Caki2 (cell line): Measurements from ENCODE around the gene MC1R. TPM values are rescaled to one million over a fixed set of nuclear protein-coding genes. Genes with fewer than 3 reads are reported as not detected.
A peak's percentile ranks its signal among the peaks of the same experiment; 100 is the strongest.

Experiments used
- DNase-seq: peaks from one replicate; pipeline ENCODE4 v3.0.0-alpha.2; 2015; ENCODE audit warnings: low read depth
- in situ Hi-C: cut with HindIII; loops from 2 replicates; pipeline ENCODE4 v1.10.0; 2016; ENCODE audit warnings: low sequenced_read_pairs, low pct_unique_long_range_greater_than_20kb, mixed read lengths
- total RNA-seq: library from RNA; depleted of rRNA; stranded (reverse); fragments of >200 nt; shearing (Covaris generic); gene quantifications from 2 replicates; pipeline ENCODE4 v1.2.3, GENCODE V29; 2014; ENCODE audit warnings: low replicate concordance

MC1R gene
- total RNA-seq, 1 experiment from 2014 or later = 12.3 TPM

DNA sequence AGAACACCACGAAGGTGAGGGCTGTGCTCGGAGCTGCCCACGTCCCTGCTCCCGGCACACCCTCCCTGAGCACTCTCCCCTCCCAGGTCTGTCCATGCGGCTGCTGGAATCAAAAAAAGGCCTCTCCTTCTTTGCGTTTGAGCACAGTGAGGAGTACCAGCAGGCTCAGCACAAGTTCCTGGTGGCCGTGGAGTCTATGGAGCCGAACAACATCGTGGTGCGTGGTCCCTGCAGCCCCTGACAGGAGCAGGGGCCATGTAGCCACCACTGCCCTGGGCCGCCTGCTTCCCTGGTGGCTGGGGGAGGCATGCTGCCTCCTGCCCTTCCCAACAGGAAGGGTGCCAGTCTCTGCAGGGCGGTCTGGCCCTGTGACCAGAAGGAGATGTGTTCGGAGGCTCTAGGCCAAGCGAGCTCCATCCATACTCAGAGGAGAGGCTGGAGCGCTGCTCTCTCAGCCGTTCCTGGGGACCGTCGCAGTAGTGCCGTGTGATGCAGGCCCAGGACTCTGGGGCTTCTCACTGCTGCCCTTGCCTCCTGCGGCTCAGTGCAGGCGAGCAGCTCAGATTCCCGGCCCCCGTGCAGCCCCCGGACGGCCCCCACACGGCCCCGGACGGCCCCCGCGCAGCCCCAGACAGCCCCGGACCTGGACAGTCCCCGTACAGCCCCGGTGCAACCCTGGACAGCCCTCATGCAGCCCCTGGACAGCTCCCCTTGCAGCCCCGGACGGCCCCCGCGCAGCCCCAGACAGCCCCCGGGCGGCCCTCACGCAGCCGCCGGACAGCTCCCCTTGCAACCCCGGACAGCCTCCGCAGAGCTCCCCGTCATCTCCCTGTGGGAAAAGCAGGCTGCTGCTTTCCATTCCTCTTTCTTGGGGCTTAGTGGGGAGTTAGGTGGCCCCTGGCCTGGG, 24.8 kb upstream of the MC1R start:
- DNase-seq = no peak
- in situ Hi-C loops = no loop called here

GRCh38 chr16:89895482-89896250, 23.0 kb upstream of the MC1R start:
- in situ Hi-C loops = no loop called here
- DNase-seq = no peak

GRCh38 chr16:89897204-89897603, 21.5 kb upstream of the MC1R start:
- in situ Hi-C loops = no loop called here
- DNase-seq = no peak

GRCh38 chr16:89898201-89898967, 20.3 kb upstream of the MC1R start:
- DNase-seq = no peak
- in situ Hi-C loops = no loop called here

- DNase-seq = no peak
- in situ Hi-C loops = no loop called here
These were observed 18.7 kb upstream of the MC1R start for GRCh38 chr16:89899879-89900481.

GRCh38 chr16:89900885-89901284, 17.8 kb upstream of the MC1R start:
- no peak for DNase-seq
- in situ Hi-C loops = no loop called here

DNA sequence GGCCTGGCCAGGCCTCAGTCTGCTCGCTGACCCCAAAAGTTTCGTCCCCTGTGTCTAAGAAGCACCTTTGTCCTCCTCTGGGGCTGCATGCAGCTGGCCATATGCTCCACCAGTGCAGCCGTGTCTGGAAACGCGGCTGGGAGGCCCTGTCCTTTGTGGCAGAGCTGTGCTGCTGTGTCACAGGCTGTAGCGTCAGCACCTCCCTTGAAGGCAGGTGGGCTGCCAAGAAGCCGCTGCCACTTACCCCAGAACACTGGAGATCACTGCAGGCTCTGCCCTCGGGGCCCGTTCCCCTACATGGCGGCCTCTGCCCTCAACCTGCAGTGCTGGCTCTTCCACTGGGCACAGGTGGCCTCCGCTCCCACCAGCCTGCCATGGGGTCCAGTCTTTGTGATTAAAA, 15.7 kb upstream of the MC1R start:
- DNase-seq = no peak
- in situ Hi-C loops = no loop called here

DNA sequence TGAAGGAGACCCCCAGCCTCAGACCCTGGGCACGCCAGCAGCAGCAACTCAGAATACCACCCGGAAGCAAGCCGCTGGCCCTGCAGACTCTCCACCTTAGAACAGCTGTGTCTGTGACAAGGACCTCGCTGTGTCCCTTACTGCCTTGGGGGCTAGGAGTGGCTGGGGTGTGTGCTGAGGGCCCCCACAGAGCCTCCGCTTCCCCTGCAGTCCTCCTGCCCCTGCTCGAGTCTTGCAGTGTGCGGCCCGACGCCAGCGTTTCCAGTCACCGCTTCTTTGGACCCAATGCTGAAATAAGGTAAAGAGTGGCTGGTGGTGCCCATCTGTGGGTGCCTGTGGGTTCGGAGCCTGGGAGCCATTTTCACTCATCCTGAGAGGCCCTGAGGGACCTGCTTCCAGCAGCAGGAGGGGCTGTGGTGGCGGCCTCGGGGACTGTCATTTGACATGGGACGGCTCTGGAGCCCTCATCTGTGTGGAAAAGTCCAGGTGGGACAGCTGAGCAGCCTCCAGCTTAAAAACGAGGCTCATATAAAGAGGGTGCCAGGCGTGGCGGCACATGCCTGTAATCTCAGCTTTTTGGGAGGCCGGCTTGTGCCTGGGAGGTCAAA, 14.7 kb upstream of the MC1R start:
- in situ Hi-C loops = no loop called here

GRCh38 chr16:89904606-89905510, 13.8 kb upstream of the MC1R start:
- in situ Hi-C loops = no loop called here
- DNase-seq = no peak

More for the DNA sequence above, 14.7 kb upstream of the MC1R start:
- DNase-seq = no peak

DNA sequence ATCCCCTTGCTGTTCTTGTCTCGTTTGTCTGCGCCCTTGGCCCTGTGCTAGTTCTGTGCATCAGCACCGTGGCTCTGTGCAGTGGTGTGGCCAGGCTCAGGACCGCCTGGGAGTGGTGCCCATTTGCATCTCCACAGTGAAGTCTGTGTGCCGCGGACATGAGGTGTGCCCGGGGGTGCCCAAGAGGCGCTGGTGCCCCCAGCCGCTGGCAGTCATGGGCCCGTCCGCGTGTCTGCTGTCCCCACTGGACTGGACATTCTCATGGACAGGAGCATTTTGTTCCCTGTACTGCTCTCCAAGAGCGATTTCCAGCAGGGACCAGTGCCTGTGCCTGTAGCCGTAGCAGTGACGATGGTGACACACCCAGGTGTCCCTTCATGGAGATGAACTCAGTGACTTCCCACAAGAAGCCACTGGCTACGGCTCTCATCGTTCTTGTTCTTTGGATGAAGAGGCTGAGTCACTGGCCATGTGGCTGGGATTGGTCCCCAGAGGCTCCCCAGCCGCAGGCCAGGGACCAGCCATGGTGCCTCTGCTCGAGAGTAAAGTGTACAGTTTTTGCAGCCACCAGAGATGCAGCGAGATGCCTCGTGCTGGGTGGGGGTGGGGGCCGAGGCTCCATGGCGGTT, 13.0 kb upstream of the MC1R start:
- in situ Hi-C loops = no loop called here
- no peak for DNase-seq

GRCh38 chr16:89906140-89907025, 12.3 kb upstream of the MC1R start:
- in situ Hi-C loops = no loop called here
- no peak for DNase-seq

- DNase-seq = no peak
- in situ Hi-C loops = no loop called here
These were observed 11.4 kb upstream of the MC1R start for GRCh38 chr16:89907055-89907814.

- no peak for DNase-seq
- in situ Hi-C loops = no loop called here
These were observed 10.4 kb upstream of the MC1R start for GRCh38 chr16:89908236-89908635.

GRCh38 chr16:89909777-89910716, 8.6 kb upstream of the MC1R start:
- in situ Hi-C loops = no loop called here
- DNase-seq = peak; percentile 55
